ENCODE results near the gene ADAM19. TPM values are rescaled to one million over a fixed set of nuclear protein-coding genes. Genes with fewer than 3 reads are reported as not detected.

ADAM19 gene
- total and polyA plus RNA-seq, 9 donors: 1.6 to 11.6 (median 3.0) TPM

DNA sequence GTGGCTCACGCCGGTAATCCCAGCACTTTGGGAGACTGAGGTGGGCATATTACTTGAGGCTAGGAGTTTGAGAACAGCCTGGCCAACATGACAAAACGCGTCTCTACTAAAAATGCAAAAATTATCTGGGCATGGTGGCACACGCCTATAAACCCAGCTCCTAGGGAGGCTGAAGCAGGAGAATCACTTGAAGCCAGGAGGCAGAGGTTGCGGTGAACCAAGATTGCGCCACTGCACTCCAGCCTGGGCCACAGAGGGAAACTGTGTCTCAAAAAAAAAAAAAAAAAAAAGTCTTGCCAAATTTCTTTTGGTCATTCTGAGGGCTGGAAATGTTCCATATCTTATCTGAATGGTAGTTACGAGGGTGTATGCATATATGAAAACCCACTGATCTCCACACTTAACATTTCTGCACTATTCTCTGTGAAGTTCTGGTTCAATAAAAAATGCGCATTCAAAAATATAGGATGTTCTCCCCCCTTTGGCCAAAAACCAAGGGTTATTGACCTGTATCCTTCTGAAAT is 129.1 kb downstream of the ADAM19 start:
- H3K4me3 ChIP-seq: no peak overlapping the region
- H3K27me3 ChIP-seq: no peaks in the 10 kb centered on the region
- DNase-seq: no peak
- no peaks in the 10 kb centered on the region for H3K36me3 ChIP-seq
- 91 to 96% (median 93%) methylated on average over 9 of the region's 9 CpGs for WGBS, 3 donors
- peaks cover 2% of the 10 kb centered on the region for H3K4me1 ChIP-seq (ENCODE audit: insufficient read depth)
- TF ChIP-seq EP300 (IDR thresholded peaks at IDR 0.05) (no peak), POLR2A (IDR thresholded peaks at IDR 0.05) (no peak)
- TF ChIP-seq, protein P1, sequence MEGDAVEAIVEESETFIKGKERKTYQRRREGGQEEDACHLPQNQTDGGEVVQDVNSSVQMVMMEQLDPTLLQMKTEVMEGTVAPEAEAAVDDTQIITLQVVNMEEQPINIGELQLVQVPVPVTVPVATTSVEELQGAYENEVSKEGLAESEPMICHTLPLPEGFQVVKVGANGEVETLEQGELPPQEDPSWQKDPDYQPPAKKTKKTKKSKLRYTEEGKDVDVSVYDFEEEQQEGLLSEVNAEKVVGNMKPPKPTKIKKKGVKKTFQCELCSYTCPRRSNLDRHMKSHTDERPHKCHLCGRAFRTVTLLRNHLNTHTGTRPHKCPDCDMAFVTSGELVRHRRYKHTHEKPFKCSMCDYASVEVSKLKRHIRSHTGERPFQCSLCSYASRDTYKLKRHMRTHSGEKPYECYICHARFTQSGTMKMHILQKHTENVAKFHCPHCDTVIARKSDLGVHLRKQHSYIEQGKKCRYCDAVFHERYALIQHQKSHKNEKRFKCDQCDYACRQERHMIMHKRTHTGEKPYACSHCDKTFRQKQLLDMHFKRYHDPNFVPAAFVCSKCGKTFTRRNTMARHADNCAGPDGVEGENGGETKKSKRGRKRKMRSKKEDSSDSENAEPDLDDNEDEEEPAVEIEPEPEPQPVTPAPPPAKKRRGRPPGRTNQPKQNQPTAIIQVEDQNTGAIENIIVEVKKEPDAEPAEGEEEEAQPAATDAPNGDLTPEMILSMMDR (IDR thresholded peaks at IDR 0.05): no peak
- intact Hi-C loops (cut with DNase I): no loop called here
- H3K9me3 ChIP-seq: no peaks in the 10 kb centered on the region
- H3K27ac ChIP-seq: no peak overlapping the region

DNA sequence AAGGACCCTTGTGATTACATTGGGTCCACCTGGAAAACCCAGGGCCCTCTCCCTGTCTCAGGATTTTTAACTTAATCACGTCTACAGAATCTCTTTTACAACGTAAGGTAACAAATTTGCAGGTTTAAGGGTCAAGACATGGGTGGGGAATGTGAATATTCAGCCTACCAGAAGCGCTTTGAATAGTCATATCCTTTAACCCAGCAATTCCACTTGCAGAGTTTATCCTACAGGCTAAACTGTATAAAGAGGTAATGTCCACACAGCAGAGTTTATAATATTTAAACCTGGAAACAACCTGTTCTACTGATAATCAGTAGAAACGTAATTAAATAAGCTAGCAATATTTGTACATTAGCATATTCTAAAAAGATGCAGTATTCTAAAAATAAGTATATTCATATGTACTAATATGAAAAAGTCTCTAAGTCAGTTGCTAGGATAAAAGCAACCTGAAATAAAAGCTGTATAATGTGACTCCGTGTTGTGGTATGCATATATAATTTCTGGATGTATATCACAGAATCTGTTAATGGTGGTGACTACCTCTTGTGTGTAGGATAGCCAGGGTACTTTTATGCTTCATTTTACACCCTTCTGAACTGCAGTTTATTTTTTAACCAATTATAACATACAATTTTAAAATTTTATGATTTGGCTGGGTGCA is 129.7 kb downstream of the ADAM19 start:
- intact Hi-C loops (cut with DNase I): no loop called here
- Histone ChIP-seq H3K9me3 (no peaks in the 10 kb centered on the region), H3K27me3 (no peaks in the 10 kb centered on the region), H3K4me1 (ENCODE audit: insufficient read depth) (peaks cover 2% of the 10 kb centered on the region), H3K4me3 (no peak overlapping the region), H3K36me3 (no peaks in the 10 kb centered on the region), H3K27ac (no peak overlapping the region)
- TF ChIP-seq, protein P1 (IDR thresholded peaks at IDR 0.05): no peak
- TF ChIP-seq POLR2A (IDR thresholded peaks at IDR 0.05) (no peak), EP300 (IDR thresholded peaks at IDR 0.05) (no peak)
- no peak for DNase-seq
- WGBS, 3 donors: 86 to 91% (median 87%) methylated on average over 5 of the region's 5 CpGs

GRCh38 chr5:157444224-157444623 is 131.4 kb downstream of the ADAM19 start:
- TF ChIP-seq EP300 (IDR thresholded peaks at IDR 0.05) (no peak), POLR2A (IDR thresholded peaks at IDR 0.05) (no peak)
- TF ChIP-seq, protein P1 (IDR thresholded peaks at IDR 0.05): no peak
- 60 to 74% (median 70%) methylated on average over 4 of the region's 4 CpGs for WGBS, 3 donors
- Histone ChIP-seq H3K36me3 (no peaks in the 10 kb centered on the region), H3K27me3 (no peaks in the 10 kb centered on the region), H3K9me3 (no peaks in the 10 kb centered on the region), H3K4me3 (no peak overlapping the region), H3K4me1 (ENCODE audit: insufficient read depth) (no peaks in the 10 kb centered on the region), H3K27ac (no peak overlapping the region)
- no peak for DNase-seq
- intact Hi-C loops (cut with DNase I): no loop called here

- Histone ChIP-seq H3K4me3 (no peak overlapping the region), H3K9me3 (no peaks in the 10 kb centered on the region), H3K27me3 (no peaks in the 10 kb centered on the region), H3K36me3 (no peaks in the 10 kb centered on the region), H3K27ac (no peak overlapping the region), H3K4me1 (ENCODE audit: insufficient read depth) (no peaks in the 10 kb centered on the region)
- 31 to 38% (median 33%) methylated on average over 7 of the region's 7 CpGs for WGBS, 3 donors
- TF ChIP-seq POLR2A (IDR thresholded peaks at IDR 0.05): no peak
- TF ChIP-seq EP300 (IDR thresholded peaks at IDR 0.05): no peak
- TF ChIP-seq, protein P1 (IDR thresholded peaks at IDR 0.05): no peak
- intact Hi-C loops (cut with DNase I): no loop called here
- no peak for DNase-seq
These were observed 132.5 kb downstream of the ADAM19 start for GRCh38 chr5:157443041-157443549.

Measured in ovary (tissue), 9 donors.